ENCODE data around the gene APOE. TPM values are rescaled to one million over a fixed set of nuclear protein-coding genes. Genes with fewer than 3 reads are reported as not detected.
A peak's percentile ranks its signal among the peaks of the same experiment; 100 is the strongest.

Gene APOE
- total and polyA plus RNA-seq, 2 of the 8 experiments (the other 6 are each of a cell fraction or from before 2014, with no cell fraction given) = 629 to 1,258 TPM

DNA sequence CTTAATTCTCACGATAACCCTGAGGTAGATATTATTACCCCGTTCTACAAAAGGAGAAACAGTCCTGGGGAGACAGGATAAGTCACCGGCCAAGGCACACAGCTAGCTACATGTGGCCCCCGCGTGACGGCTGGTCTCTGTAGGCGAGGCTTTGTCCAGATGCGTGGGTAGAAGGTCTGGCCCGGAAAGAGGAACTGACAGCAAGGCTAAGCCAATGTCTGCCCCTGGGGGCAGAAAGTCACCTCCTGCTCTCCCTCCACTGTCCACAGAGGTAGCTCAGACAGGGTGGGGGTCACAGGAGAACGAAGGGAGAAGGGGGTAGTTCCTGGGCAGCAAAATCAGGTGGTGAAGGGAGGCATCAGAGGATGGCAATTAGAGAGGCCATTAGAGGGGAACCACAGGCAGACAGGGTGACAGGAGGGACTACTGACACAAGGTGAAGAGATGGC is 38.2 kb downstream of the APOE start:
- Histone ChIP-seq H4K5ac (ENCODE audit: insufficient read length, low read depth, low read length) (no peak overlapping the region), H3K79me1 (ENCODE audit: low read depth, low read length) (no peaks in the 10 kb centered on the region), H3K18ac (ENCODE audit: extremely low read depth, low read length) (no peak overlapping the region), H3K23me2 (ENCODE audit: low read depth, low read length) (no peaks in the 10 kb centered on the region), H2BK12ac (ENCODE audit: low read depth, low read length) (no peak overlapping the region), H4K20me1 (replicated peaks in 1 of 2; ENCODE audit: control insufficient read depth in 1 of 2, insufficient read depth in 2 of 2, low read length in 2 of 2) (no peaks in the 10 kb centered on the region), H2BK120ac (replicated peaks; ENCODE audit: low read depth, low read length) (no peak overlapping the region), H2AK5ac (ENCODE audit: low read depth, low read length) (no peak overlapping the region), H2BK5ac (ENCODE audit: low read depth, low read length) (no peak overlapping the region), H3K4ac (replicated peaks; ENCODE audit: insufficient read length, low read depth, low read length) (no peak overlapping the region), H3K23ac (ENCODE audit: insufficient read length) (no peak overlapping the region), H3K79me2 (ENCODE audit: control insufficient read depth in 1 of 2, insufficient read depth in 2 of 2, low read length in 2 of 2) (no peaks in the 10 kb centered on the region), H3K4me3 (ENCODE audit: extremely low read depth in 1 of 4, insufficient read depth in 2 of 4, low read depth in 3 of 4, low read length in 4 of 4) (no peak overlapping the region), H3K27ac (ENCODE audit: low read depth, low read length) (no peak overlapping the region), H3K9ac (replicated peaks in 1 of 4; ENCODE audit: extremely low read depth in 1 of 4, low read depth in 3 of 4, low read length in 3 of 4) (no peak overlapping the region), H4K91ac (replicated peaks; ENCODE audit: insufficient read length, low read length) (no peak overlapping the region), H2BK15ac (ENCODE audit: low read length) (peak overlapping the region; percentile 72; the same call in 1 of the 2 replicates), H4K8ac (ENCODE audit: extremely low read depth, insufficient read depth, low read length) (no peak overlapping the region), H3K56ac (replicated peaks; ENCODE audit: insufficient read length, low read depth, low read length) (no peak overlapping the region), H3K14ac (ENCODE audit: insufficient read length) (no peak overlapping the region), H3K27me3 (replicated peaks in 1 of 4; ENCODE audit: control insufficient read depth in 3 of 4, extremely low read depth in 1 of 4, insufficient read depth in 3 of 4, low read length in 3 of 4) (no peaks in the 10 kb centered on the region), H3K9me3 (ENCODE audit: insufficient read depth in 2 of 2, low read depth in 1 of 2, low read length in 1 of 2) (no peaks in the 10 kb centered on the region), H3K36me3 (ENCODE audit: control insufficient read depth in 2 of 4, insufficient read depth in 4 of 4, low read length in 3 of 4) (no peaks in the 10 kb centered on the region), H3K4me2 (ENCODE audit: insufficient read depth in 1 of 2, low read depth in 2 of 2, low read length in 2 of 2) (no peak overlapping the region), H2AFZ (ENCODE audit: low read length) (no peak overlapping the region), H2BK20ac (ENCODE audit: low read length) (no peak overlapping the region), H3K4me1 (replicated peaks in 1 of 4; ENCODE audit: control insufficient read depth in 3 of 4, insufficient read depth in 4 of 4, low read length in 3 of 4) (no peaks in the 10 kb centered on the region)
- TF ChIP-seq TCF12 (IDR thresholded peaks at IDR 0.05; ENCODE audit: low read depth, low read length) (no peak), SRF (IDR thresholded peaks at IDR 0.05; ENCODE audit: low read depth, low read length) (no peak)
- DNase-seq (ENCODE audit: low read depth in 1 of 2, low spot score in 2 of 2) (no peak), FAIRE-seq (no peak)
- WGBS, 2 experiments (ENCODE audit: extremely low coverage in 1 of 2, insufficient coverage in 1 of 2, insufficient read length in 1 of 2, insufficient replicate concordance in 2 of 2, low coverage in 1 of 2, low lambda C conversion rate in 2 of 2, missing lambda C conversion rate in 1 of 2) = 91% methylated on average over 10 of the region's 10 CpGs; no CpG with 5 or more reads in 1 of the 2 experiments
- POLR2A ChIA-PET (ENCODE audit: partially characterized antibody) = interaction anchor here (0.9 to 1.8 kb wide), 2 partner anchors 11 to 38 kb away, joined by 4 read pairs; partner anchors contain the start of gene APOE
- CTCF ChIA-PET (ENCODE audit: partially characterized antibody) = interaction anchor here (1.3 to 1.8 kb wide), 3 partner anchors 38 to 244 kb away, joined by 3 to 4 read pairs (median 3); partner anchors contain the start of gene APOE

Measured in H1 (cell line).